Mammary epithelial cell (primary cell): ENCODE results near the gene CPEB2.

Experiments
- CTCF ChIP-seq, 2 donors: IDR thresholded peaks in 1 of 2; conservative IDR thresholded peaks in 1 of 2; 2 replicates each; pipeline ENCODE4 v1.5.1; 2011 to 2012; ENCODE audit warnings: inconsistent platforms in 2 of 2, low read length in 2 of 2, mild to moderate bottlenecking in 2 of 2, control low read depth in 1 of 2, low read depth in 1 of 2; ENCODE audit not compliant: insufficient read depth in 1 of 2; ENCODE audit errors: extremely low read depth in 1 of 2
- EZH2 ChIP-seq: IDR thresholded peaks from 2 replicates; pipeline ENCODE4 v1.6.1; 2012; ENCODE audit warnings: low read length, inconsistent platforms, borderline replicate concordance

DNA sequence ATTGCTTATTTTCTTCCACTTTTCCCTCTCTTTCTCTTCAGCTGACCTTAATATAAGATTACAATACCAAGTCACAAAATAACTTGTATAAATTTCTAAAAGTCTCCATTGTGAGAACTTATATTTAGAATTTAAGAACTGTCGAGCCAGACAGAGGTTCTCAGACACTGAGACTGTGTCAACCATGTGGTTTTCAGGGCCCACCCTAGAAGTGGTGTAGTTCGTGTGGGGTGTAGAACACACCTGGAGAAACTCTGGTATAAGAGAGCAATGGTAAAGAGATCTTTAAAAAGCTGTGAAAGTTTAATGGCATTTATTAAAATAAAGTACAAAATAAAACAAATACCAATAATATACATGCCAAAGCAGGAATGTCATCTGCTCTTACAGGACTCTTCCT, 19.7 kb downstream of the CPEB2 start:
- no peak for TF ChIP-seq CTCF (conservative IDR thresholded peaks at IDR 0.05 in 1 of 2, IDR thresholded peaks at IDR 0.05 in 1 of 2; ENCODE audit: extremely low read depth in 1 of 2, insufficient read depth in 1 of 2, low read depth in 1 of 2, low read length in 2 of 2)
- no peak for TF ChIP-seq EZH2
